GM12878 (cell line): ENCODE data around the gene C1QTNF1. TPM values are rescaled to one million over a fixed set of nuclear protein-coding genes. Genes with fewer than 3 reads are reported as not detected.

Source experiments
- ATAC-seq: fragments of 200-7000 bp; cut with Tn5 transposase; 3 replicates; pipeline ENCODE4 v1.9.1; 2020; ENCODE audit warnings: mild to moderate bottlenecking, moderate library complexity
- BruUV-seq: library from RNA; stranded (reverse); fragments of 400-500 nt; replicated peaks from 2 replicates; lab custom pipeline; 2021; lab: Mats Ljungman, UMichigan
- CTCF ChIA-PET: fragments of 300-600 bp; sonication (Branson Sonifier 250); formaldehyde crosslinking; extraction: SDS; loops from one replicate; lab custom pipeline; 2021; ENCODE audit warnings: inconsistent platforms; lab: Yijun Ruan, JAX
- POLR2A ChIA-PET: fragments of 350-600 bp; formaldehyde crosslinking; extraction: SDS; loops from one replicate; lab custom pipeline; 2021; ENCODE audit warnings: inconsistent platforms; lab: Charles Lee
- RAD21 ChIA-PET: fragments of 300-600 bp; sonication (Branson Sonifier 250); formaldehyde crosslinking; loops from one replicate; lab custom pipeline; 2023; ENCODE audit warnings: antibody characterized with exemption; ENCODE audit not compliant: unreplicated experiment; lab: Charles Lee
- SMC1A ChIA-PET: fragments of 300-600 bp; sonication (Branson Sonifier 250); formaldehyde crosslinking; loops from one replicate; lab custom pipeline; 2023; ENCODE audit not compliant: unreplicated experiment, uncharacterized antibody; lab: Charles Lee
- DNase-seq: peaks from one replicate; pipeline ENCODE4 v3.0.0-alpha.2; 2011; ENCODE audit warnings: low read depth, low spot score
- FAIRE-seq: peaks from 3 replicates; lab custom pipeline; 2011; peaks lifted over from hg19 to GRCh38; lab: Jason Lieb, UNC
- H2AFZ ChIP-seq: 2 replicates; pipeline ENCODE4 v1.6.0; 2011; ENCODE audit warnings: low read depth, low read length, control low read depth; ENCODE audit not compliant: control insufficient read depth
- H3K27ac ChIP-seq: 2 replicates; pipeline ENCODE4 v1.5.1; 2011; ENCODE audit warnings: control low read depth; ENCODE audit not compliant: control insufficient read depth, insufficient read depth
- H3K27me3 ChIP-seq, 2 experiments: replicated peaks in 1 of 2; 2 replicates each; pipeline versions ENCODE4 v1.6.0 to v1.6.1; 2011; ENCODE audit warnings: low read length in 1 of 2; ENCODE audit not compliant: control insufficient read depth in 2 of 2, insufficient read depth in 2 of 2
- H3K36me3 ChIP-seq, 2 experiments: 2 replicates each; pipeline ENCODE4 v1.5.1; 2011; ENCODE audit warnings: low read length in 1 of 2; ENCODE audit not compliant: control insufficient read depth in 2 of 2, insufficient read depth in 2 of 2
- H3K4me1 ChIP-seq: 2 replicates; pipeline ENCODE4 v1.6.1; 2011; ENCODE audit warnings: mild to moderate bottlenecking, low read length, moderate library complexity, mixed read lengths; ENCODE audit not compliant: control insufficient read depth, insufficient read depth
- H3K4me2 ChIP-seq: 2 replicates; pipeline ENCODE4 v1.6.0; 2011; ENCODE audit warnings: control low read depth; ENCODE audit not compliant: control insufficient read depth, insufficient read depth
- H3K4me3 ChIP-seq: fragments of 200-600 bp; sonication (generic); 2 replicates; pipeline ENCODE4 v1.5.1; 2016
- H3K79me2 ChIP-seq: 2 replicates; pipeline ENCODE4 v1.6.0; 2011; ENCODE audit warnings: low read length; ENCODE audit not compliant: control insufficient read depth, insufficient read depth
- H3K9ac ChIP-seq: 2 replicates; pipeline ENCODE4 v1.8.0; 2011; ENCODE audit warnings: low read length, control low read depth, mixed read lengths; ENCODE audit not compliant: control insufficient read depth, insufficient read depth
- H3K9me3 ChIP-seq: replicated peaks from 3 replicates; pipeline ENCODE4 v1.5.1; 2011; ENCODE audit warnings: mild to moderate bottlenecking, low read length; ENCODE audit not compliant: control insufficient read depth, insufficient read depth
- H4K20me1 ChIP-seq: 2 replicates; pipeline ENCODE4 v1.6.0; 2011; ENCODE audit not compliant: control insufficient read depth, insufficient read depth
- BACH1 ChIP-seq: fragments of 450-650 bp; IDR thresholded peaks from 2 replicates; pipeline ENCODE4 v1.6.1; 2017; ENCODE audit warnings: mild to moderate bottlenecking, borderline replicate concordance
- CBX5 ChIP-seq: sonication (generic); IDR thresholded peaks from 2 replicates; pipeline ENCODE4 v1.6.1; 2016; ENCODE audit warnings: low read depth, moderate library complexity, mild to moderate bottlenecking, inconsistent platforms
- EZH2 ChIP-seq: IDR thresholded peaks from 2 replicates; pipeline ENCODE4 v1.6.1; 2012; ENCODE audit warnings: low read depth, mild to moderate bottlenecking, control low read depth, inconsistent platforms, low read length, borderline replicate concordance; ENCODE audit not compliant: control insufficient read depth
- HDAC2 ChIP-seq: fragments of 200-600 bp; sonication (generic); IDR thresholded peaks from 2 replicates; pipeline ENCODE4 v1.6.1; 2017
- HDGF ChIP-seq: fragments of 450-650 bp; IDR thresholded peaks from 2 replicates; pipeline ENCODE4 v1.6.1; 2016; ENCODE audit warnings: antibody characterized with exemption
- IKZF2 ChIP-seq, 2 experiments: fragments of 450-650 bp; IDR thresholded peaks; 2 replicates each; pipeline ENCODE4 v1.6.1; 2017; ENCODE audit warnings: mild to moderate bottlenecking in 2 of 2, moderate library complexity in 2 of 2
- MTA2 ChIP-seq: fragments of 450-650 bp; IDR thresholded peaks from 2 replicates; pipeline ENCODE4 v1.6.1; 2016; ENCODE audit warnings: low read depth, mild to moderate bottlenecking, moderate library complexity
- MTA3 ChIP-seq: IDR thresholded peaks from 2 replicates; pipeline ENCODE4 v1.6.1; 2012; ENCODE audit warnings: low read length, inconsistent platforms, borderline replicate concordance
- NFIC ChIP-seq: IDR thresholded peaks from 2 replicates; pipeline ENCODE4 v1.6.1; 2012; ENCODE audit warnings: low read depth, mild to moderate bottlenecking, inconsistent platforms, low read length, moderate library complexity
- NKRF ChIP-seq: fragments of 450-650 bp; conservative IDR thresholded peaks from 2 replicates; pipeline ENCODE4 v1.6.1; 2017; ENCODE audit warnings: mild to moderate bottlenecking, moderate library complexity
- RFX5 ChIP-seq: IDR thresholded peaks from 2 replicates; pipeline ENCODE4 v1.6.1; 2011; ENCODE audit warnings: low read depth, low read length, improper control_type of control experiment
- SPI1 ChIP-seq: IDR thresholded peaks from 2 replicates; pipeline ENCODE4 v1.6.1; 2011; ENCODE audit warnings: low read depth, mild to moderate bottlenecking, low read length, moderate library complexity, borderline replicate concordance; ENCODE audit not compliant: insufficient read depth
- STAT1 ChIP-seq: fragments of 450-650 bp; conservative IDR thresholded peaks from 2 replicates; pipeline ENCODE4 v1.6.1; 2014; ENCODE audit warnings: antibody characterized with exemption, mild to moderate bottlenecking
- SUZ12 ChIP-seq: fragments of 200-600 bp; sonication (generic); IDR thresholded peaks from one replicate; pipeline ENCODE4 v1.6.1; 2018; ENCODE audit warnings: antibody characterized with exemption, mild to moderate bottlenecking; ENCODE audit not compliant: unreplicated experiment
- USF1 ChIP-seq: IDR thresholded peaks from 2 replicates; pipeline ENCODE4 v1.6.1; 2011; ENCODE audit warnings: borderline replicate concordance, low read depth, mild to moderate bottlenecking, moderate library complexity, mixed read lengths, low read length; ENCODE audit not compliant: insufficient read depth; ENCODE audit errors: extremely low read length
- WRNIP1 ChIP-seq: IDR thresholded peaks from 2 replicates; pipeline ENCODE4 v1.6.1; 2011; ENCODE audit warnings: low read depth, low read length, improper control_type of control experiment, borderline replicate concordance
- ZBED1 ChIP-seq: IDR thresholded peaks from 2 replicates; pipeline ENCODE4 v1.6.1; 2016; ENCODE audit warnings: borderline replicate concordance
- ZBTB4 ChIP-seq: fragments of 450-650 bp; formaldehyde crosslinking; IDR thresholded peaks from 2 replicates; pipeline ENCODE4 v1.4.0; 2022; ENCODE audit warnings: mild to moderate bottlenecking, moderate library complexity
- ZZZ3 ChIP-seq: IDR thresholded peaks from 2 replicates; pipeline ENCODE4 v1.6.1; 2011; ENCODE audit warnings: low read depth; ENCODE audit not compliant: control insufficient read depth, insufficient read length
- WGBS: methylation state at CpG from one replicate; pipeline ENCODE4 v1.1.6; 2016; ENCODE audit warnings: low lambda C conversion rate; ENCODE audit not compliant: insufficient replicate concordance, insufficient coverage; ENCODE audit errors: missing lambda C conversion rate; 5-methylcytosine and 5-hydroxymethylcytosine counted together
- in situ Hi-C: fragments of 300-500 bp; cut with MboI; formaldehyde crosslinking; loops from 9 replicates; pipeline ENCODE4 v1.14.3; 2018; ENCODE audit warnings: mixed read lengths
- intact Hi-C: fragments of 100-400 bp; cut with micrococcal nuclease; formaldehyde crosslinking; loops from one replicate; pipeline ENCODE4 v1.14.2; 2022; ENCODE audit not compliant: unreplicated experiment
- polyA plus RNA-seq, 11 experiments: library from polyadenylated mRNA; depleted of rRNA in 4 of 11; unstranded in 6 of 11; stranded (reverse) in 5 of 11; fragments of >200 nt; fragmentation: Nextera tagmentation in 4 of 11; fragmentation: Illumina TruSeq in 1 of 11; extraction: Ambion mirVana in 4 of 11; extraction: Trizol in 1 of 11; gene quantifications; 1 replicate in 1 of 11; 2 replicates in 10 of 11; pipeline versions ENCODE4 v1.2.1 to v1.2.3, GENCODE V29; 2011 to 2016; ENCODE audit warnings: inconsistent platforms in 2 of 11, missing spikeins in 2 of 11, low read depth in 1 of 11
- total RNA-seq, 4 experiments: library from RNA; depleted of rRNA in 3 of 4; stranded (reverse); fragments of >200 nt in 3 of 4; fragmentation: Illumina TruSeq in 1 of 4; extraction: Trizol in 1 of 4; gene quantifications; 2 replicates each; pipeline versions ENCODE4 v1.2.1 to v1.2.3, GENCODE V29; 2013 to 2021

C1QTNF1 gene
- total and polyA plus RNA-seq, 10 of the 15 experiments (the other 5 are each of a cell fraction or from before 2014, with no cell fraction given) = 0.05 to 1.1 (median 0.15) TPM; not detected in 4

- TF ChIP-seq ZBTB4 (CRISPR knock-in tag) (no peak), NFIC (no peak), STAT1 (no peak), SPI1 (no peak), HDGF (no peak)
These were observed 67.3 kb downstream of the C1QTNF1 start (continued) for GRCh38 chr17:79091226-79091670.

DNA sequence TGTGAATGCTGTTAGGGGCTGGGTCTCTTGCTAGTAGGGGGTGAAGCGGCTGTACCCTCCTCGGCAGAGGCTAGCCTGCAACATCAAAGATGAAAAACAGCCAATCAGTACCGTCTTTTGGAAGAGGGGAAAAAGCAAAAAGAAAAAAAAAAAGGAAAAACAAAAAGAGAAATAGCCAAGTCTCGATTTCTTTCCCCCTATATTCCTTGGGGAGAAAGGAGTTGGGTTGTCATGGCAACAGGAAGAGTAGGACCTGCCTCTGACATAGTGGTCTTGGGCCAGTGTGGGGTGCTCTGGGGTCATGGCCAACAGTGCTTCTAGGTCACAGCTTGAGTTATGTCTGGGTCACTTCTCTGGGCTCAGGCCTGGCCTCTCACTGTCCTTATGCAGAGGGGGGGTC, 68.6 kb downstream of the C1QTNF1 start:
- H3K4me1 ChIP-seq = no peaks in the 10 kb centered on the region
- RAD21 ChIA-PET = no interaction called here
- H3K79me2 ChIP-seq = no peaks in the 10 kb centered on the region
- no peaks in the 10 kb centered on the region for H3K36me3 ChIP-seq
- H4K20me1 ChIP-seq = no peaks in the 10 kb centered on the region
- FAIRE-seq (no peak), DNase-seq (no peak), ATAC-seq (no peak)
- 26% methylated on average over 3 of the region's 4 CpGs for WGBS
- in situ Hi-C loops = no loop called here
- SMC1A ChIA-PET = no interaction called here
- H3K4me2 ChIP-seq = no peak overlapping the region
- H3K9me3 ChIP-seq = no peaks in the 10 kb centered on the region
- POLR2A ChIA-PET = no interaction called here
- no peak overlapping the region for H2AFZ ChIP-seq
- H3K9ac ChIP-seq = no peak overlapping the region
- intact Hi-C loops = no loop called here
- no peak overlapping the region for H3K27ac ChIP-seq
- H3K4me3 ChIP-seq = no peak overlapping the region
- CTCF ChIA-PET = interaction anchor here (0.6 to 3.4 kb wide), 2 partner anchors 47 to 300 kb away, joined by 3 to 14 read pairs; no protein-coding TSS in a partner anchor
- BruUV-seq = no TSS peak
- H3K27me3 ChIP-seq = no peaks in the 10 kb centered on the region; a peak in 2 of 4 replicates
- TF ChIP-seq EZH2 = no peak
- no peak for TF ChIP-seq RFX5
- TF ChIP-seq SUZ12 = no peak
- TF ChIP-seq MTA2 = no peak
- no peak for TF ChIP-seq USF1
- TF ChIP-seq IKZF2 (IDR thresholded peaks at IDR 0.05) = no peak
- no peak for TF ChIP-seq MTA3
- TF ChIP-seq BACH1 = no peak
- no peak for TF ChIP-seq NKRF
- no peak for TF ChIP-seq WRNIP1
- no peak for TF ChIP-seq HDAC2
- TF ChIP-seq ZZZ3 = no peak
- TF ChIP-seq ZBED1 = no peak
- no peak for TF ChIP-seq CBX5
